GM19238 (cell line): ENCODE measurements around the gene COMMD10.

Experiments
- DNase-seq: peaks from one replicate; pipeline ENCODE4 v3.0.0; 2011; ENCODE audit warnings: low spot score; ENCODE audit not compliant: insufficient read length

The COMMD10 gene

DNA sequence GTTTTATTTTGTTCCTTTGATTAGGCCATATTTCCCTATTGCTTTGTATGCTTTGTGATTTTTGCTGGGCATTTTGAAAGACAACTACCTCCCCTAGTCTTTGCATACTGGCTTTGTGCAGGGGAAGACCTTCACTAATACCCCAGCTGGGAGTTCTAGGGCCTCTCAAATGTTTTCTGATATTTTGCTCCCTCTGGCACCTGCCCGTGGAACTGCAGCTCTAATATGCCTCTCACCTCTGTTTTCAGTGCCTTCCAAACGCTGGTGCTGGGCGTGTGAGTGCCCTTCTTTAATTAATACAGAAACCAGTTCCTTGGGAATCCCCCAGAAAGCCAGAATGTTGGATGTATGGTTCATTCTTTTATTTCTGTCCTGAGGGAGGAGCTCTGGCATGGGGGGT, 204.5 kb downstream of the COMMD10 start:
- DNase-seq: no peak

DNA sequence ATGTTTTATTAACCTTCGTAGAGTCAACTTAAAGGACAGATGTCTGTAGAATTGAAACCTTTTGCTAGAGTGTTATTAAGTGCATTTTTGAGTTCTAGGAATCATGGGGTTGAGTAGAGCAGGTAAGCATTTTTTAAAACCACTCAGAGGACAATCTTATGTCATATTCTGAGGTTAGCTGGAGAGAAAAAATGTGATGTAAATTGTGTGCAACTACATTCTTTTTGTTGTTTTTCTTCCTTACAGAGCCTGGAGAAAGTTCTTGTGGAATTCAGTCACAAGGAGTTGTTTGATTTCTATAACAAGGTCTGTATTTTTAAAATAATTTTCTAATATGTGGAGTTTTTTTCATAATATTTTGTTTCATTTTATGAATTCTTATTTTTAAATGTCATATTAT, 206.4 kb downstream of the COMMD10 start:
- no peak for DNase-seq

DNA sequence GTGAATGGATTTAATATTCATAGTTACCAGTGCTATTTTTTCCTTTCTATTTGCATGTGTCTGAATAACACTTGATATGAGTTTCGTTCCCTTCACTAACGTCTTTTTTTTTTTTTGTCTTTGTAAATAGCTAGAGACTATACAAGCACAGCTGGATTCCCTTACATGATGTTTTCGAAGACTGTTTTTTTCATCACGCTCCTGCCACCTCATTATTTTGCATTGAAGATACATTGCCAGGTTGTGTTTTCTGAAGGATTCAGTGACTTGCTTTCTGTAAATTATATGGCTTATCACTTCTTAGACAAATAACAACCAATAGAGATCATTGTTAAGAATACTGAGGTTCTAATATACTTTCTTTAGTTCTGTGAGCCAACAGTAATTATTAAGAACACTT, 207.5 kb downstream of the COMMD10 start:
- DNase-seq: no peak

DNA sequence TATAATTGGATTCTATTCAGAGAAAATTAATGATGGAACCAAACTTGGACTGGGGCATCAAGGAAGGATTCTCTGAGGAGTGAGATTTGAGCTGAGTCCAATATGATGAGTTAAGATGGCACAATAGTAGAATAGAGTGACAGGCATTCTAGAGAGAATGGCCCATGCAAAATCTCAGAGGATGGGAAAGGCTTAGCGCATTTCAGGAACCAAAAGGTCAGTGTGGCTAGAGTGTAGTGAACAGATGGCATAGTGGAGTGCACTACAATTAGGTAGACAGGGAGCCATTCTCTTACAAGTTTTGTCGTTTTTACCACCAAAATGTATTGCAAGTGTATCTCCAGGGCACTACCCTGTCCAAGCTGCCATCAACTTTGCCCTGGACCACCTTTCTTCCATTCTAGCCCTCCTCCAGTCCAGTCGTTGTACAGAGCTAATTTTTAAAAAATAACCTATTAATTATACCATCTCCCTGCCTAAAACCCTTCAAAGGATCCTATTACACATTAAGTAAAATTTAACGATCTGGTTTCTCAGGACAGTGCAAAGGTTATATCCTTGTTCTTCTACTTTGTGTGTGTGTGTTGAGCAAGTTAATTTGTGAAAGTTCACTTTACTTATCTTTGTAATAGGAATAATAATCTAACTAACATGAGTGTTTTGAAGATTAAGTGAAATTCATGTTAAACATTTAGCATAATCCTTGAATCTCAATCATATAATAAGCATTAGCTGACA, 211.7 kb downstream of the COMMD10 start:
- DNase-seq: no peak

DNA sequence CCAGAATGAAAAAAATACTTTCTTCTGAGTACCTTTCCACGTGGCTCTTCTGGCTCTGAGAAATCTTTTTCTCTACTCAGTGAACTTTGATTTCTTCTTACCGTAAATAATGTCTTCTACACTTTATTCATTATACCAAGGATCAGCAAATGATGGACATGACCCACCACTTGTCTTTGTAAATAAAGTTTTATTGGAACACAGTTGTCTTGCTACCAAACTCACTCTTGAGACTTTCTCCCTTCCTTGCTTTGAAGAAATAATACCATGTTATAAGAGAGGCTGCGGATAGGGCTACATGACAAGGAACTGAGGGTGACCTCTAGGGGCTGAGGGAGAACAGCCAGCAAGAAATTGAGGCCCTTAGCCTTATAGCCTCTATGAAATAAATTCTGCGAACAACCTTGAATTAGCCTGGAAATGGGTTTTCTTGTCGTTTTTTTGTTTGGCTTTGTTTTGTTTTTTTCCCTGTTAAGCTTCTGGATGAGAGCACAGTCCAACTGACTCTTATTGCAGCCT, 212.5 kb downstream of the COMMD10 start:
- DNase-seq: no peak

DNA sequence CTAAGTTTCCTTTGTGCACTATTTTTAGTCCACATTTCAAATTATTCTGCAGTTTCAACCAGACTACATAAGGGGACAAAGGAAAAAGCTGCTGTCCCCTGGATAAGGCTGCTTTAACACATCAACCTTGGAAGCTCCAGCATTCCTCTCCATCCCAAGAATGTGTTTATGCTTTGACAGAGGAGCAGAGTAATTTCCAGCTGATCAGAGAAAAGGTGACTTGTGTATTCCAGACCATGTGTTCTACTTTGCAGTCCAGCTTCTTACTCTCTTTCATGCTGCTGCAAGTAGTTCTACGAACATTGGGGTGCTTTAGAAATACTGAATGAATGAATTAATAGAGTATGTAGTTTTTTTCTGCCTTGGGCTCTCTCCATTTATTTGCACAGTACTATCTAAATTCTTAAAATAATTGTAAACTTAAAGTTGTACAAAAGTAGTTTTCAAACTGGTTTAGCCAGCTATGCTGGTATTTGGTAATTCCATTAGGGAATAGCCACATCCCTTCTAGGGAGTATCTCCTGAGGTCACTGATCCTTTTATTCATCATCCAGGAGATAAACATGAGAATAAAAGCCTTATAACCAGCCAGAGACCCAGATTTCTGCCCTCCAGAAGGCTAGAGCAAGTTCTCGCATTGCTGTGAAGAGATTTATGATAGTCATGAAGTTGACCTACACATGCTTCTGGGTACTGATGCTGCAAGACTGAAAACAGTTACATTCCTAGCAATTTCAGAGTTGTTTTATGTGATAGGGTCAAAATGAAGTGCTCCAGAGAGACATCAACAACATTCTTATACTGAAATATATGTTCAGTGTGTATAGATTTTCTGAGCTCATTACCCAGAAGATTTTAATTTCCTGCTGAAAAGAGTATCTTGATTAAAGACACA, 215.2 kb downstream of the COMMD10 start:
- DNase-seq: no peak

DNA sequence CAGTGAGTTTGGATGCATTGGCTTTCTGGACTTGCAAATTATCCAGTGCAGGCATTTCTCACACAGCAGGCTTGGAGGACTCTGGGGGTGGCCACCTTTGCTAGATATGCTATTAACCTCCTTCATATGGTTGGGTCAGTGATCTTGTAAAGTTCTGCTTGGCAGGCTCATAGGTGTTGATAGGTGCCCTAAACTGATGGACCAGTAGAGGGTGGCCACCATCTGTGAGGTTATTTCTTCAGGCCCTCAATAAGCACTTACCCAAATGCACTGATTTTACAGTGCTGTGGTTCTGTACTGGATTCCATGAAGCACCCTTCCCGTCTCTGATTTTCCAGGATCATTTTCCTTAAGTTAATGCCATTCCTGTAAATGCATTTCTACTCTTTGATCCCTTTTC, 216.3 kb downstream of the COMMD10 start:
- no peak for DNase-seq

DNA sequence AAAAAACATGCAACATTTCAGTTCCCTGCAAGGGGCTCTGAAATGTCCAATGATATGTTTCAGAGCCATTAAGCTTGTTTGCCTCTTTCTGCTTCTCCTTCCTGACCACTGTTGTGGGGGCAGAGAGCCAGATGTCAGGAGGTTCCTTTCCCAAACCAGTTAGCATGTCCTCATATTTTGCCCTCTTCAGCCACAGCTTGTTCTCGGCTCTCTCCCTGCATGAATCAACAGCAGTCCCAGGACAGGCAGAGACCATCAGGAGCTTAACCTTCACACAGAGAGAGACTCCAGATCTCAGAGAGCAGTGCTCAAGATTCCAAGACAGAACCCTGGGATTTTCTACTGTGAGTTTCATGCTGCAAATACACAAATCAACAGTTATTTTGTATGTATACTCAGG, 218.5 kb downstream of the COMMD10 start:
- DNase-seq: no peak

DNA sequence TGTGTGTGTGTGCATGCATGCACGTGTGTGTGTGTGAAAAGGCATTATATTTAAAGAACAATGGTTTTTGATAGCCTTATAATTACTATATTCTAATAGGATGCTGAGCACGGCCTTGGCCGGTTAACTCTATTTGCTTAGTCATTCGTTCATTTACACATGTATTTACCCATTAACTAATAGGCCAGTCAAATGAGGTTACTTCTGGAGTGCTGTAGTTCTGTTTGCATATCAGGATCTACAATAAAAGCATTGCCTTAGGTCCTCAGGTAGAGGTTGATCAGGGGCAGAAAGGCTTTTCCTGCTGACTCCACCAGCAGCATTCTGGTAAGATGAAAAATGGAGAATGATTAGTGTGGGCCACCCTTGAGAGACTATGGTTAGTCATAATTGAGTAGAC, 219.0 kb downstream of the COMMD10 start:
- DNase-seq: no peak

DNA sequence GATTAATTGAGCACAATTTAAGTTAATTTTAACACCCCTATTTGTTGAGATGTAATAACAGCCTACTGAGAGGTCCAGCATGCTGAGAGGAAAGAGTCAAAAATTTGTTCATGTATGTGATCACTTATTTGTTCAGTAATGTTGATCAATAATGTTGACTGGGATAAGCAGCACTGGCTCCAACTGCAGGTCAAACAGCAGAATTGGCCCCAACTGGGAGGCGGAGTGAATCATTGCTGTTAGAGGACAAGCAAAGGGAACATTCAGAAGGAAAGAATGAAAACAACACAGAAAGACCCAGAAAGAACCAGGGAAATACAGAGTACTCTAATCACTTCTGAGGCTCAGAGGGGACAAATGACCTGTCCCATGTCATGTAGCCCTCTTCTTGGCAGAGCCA, 221.1 kb downstream of the COMMD10 start:
- no peak for DNase-seq

DNA sequence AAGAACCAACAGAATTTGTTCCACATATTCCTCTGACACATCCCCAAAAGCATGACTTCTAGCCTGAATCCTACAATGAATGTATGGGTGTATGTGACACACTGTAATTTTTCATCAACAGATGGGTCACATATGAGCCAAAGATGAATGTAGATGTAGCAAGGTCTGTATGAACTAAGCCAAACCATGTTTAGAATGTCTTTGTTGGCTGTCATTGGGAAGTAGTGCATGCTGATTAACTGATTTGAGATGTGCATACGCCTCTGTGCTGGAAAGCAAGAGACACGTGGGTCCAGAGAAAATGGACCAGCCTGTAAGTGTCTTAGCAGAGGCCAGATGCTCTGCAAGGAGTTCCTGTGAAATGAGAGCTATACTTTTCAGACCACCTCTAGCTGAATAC, 222.0 kb downstream of the COMMD10 start:
- DNase-seq: no peak

DNA sequence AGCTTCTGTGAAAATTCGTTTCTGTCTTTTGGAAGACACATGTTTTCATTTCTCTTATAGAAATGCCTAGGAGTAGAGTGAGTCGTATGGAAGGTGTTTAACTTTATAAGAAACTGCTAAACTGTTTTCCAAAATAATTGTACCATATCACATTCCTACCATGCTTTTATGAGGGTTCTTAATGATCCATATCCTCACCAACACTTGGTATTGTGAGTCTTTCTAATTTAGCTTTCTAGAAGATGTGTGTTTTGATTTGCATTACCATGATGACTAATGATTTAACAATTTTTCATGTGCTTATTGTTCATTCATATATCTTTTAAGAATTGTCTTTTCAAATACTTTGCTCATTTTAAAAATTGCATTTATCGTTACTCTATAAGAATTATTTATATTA, 223.6 kb downstream of the COMMD10 start:
- no peak for DNase-seq

DNA sequence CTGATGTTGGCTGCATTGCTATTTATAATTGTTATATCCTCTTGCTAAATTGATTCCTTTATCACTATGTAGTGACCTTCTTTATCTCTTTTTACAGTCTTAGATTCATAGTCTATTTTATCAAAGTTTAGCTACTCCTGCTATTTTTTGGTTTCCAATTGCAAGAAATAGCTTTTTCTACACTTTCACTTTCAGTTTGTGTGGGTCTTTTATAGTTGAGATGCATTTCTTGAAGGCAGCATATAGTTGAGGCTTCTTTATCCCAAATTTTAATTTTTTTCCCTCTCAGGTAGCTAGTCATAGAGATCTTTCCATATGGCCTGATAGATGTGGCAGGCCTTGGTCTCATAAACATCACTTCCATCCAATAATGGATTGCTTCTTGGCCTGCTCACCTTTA, 228.5 kb downstream of the COMMD10 start:
- DNase-seq: no peak

DNA sequence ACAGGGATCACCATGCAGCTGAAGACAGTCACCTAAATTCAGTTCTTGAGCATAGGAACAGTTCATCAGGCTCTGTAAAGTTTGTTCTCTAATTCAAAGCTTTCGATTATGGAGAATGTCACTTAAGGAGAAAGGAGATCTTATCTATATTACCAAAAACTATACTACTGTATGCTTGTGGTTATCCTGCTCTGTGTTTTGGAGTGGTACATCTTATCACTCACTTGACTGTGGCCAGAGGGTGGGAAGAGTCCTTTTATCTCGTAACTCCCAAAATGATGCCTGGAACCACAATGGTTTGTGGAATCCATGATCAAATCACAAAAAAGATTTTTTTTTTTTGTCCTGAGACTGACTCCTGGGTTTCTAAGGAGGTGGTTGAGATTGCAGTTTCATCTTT, 230.7 kb downstream of the COMMD10 start:
- no peak for DNase-seq

DNA sequence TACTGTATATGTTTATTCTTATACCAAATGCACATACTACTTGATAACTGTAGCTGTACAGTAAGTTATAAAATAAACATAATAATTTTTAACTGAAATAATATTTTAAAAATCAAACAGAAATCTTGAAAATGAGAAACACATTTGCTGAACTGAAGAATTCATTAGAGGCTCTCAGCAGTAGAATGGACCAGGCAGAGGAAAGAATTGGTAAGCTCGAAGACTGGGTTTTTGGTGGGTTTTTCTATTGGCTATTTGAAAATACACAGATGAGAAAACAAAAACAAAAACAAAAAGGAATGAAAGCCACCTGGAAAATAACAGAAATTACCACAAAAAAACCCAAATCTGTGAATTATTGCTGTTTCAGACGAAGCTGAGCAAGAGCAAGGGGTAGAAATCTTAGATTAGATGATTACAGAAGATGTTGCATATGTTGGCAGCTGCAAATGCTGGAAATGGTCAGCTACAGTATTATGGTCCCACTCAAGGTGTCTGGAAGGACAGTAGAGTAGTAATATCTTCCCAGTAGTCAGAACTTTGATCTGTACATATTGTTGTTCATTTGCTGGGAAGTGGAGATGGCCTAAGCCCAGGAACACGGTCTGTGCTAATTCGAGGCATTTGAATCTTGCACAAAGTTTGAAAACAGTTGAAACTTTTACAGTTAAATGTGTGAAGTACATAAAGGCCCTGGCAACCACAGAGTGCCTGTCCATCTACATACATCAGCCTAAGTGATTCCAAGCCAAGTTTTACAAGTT, 233.4 kb downstream of the COMMD10 start:
- no peak for DNase-seq

DNA sequence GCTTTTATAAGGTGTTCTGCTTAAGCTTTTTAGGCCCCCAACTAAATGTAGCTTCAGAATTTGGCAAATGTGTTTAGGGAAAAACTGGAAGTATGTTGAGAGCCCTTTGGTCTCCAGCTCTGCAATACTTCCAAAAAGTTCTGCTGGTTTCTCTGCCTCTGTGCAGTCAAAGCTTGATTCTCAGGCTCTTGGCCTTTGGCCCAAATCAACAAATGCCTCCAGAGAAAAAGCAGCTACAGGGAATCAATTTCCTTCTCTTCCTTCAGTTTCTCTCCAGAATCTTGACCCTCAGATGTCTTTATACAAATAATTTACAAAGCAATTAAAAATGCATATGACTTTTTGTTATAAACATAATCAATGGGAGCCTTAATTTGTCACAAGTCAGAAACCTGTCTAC, 235.7 kb downstream of the COMMD10 start:
- no peak for DNase-seq

DNA sequence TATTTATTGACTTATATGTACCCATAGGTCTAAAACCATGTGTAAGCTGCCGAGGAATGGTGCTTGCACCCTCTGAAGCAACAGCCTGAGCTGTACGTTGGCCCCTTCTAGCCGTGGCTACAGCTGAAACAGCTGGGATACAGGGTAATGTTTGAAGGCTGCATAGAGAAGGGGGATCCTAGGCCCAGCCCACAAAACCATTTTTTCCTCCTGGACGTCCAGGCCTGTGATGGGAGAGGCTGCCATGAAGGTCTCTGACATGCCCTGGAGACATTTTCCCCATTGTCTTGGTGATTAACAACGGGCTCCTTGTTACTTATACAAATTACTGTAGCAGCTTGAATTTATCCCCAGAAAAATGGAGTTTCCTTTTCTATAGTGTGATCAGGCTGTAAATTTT, 244.7 kb downstream of the COMMD10 start:
- DNase-seq: no peak

DNA sequence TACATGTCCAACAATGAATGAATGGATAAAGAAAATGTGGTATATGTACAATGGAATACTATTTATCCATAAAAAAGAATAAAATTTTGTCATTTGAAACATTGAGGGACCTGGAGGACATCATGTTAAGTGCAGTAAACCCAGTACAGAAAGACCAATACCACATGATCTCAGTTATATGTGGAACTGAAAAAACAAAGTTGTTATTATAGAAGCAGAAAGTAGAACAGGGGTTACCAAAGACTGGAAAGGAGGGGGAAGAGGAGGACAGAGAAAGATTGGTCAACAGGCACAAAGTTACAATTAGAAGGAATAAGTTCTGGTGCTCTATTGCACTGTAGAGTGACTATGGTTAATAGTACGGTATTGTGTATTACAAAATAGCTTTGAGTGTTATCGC, 256.0 kb downstream of the COMMD10 start:
- no peak for DNase-seq
